HG03520 (cell line): ENCODE results near the gene TUFM.
"Not testable (repeated sequence)": the region's sequence is repeated elsewhere in the genome, so short reads cannot be mapped to it uniquely, and the experiment has no call there.

Source experiments
- ATAC-seq: cut with Tn5 transposase; IDR thresholded peaks from one replicate; pipeline ENCODE4 v1.9.1; 2021; ENCODE audit warnings: mild to moderate bottlenecking, moderate library complexity; ENCODE audit not compliant: unreplicated experiment

The TUFM gene

DNA sequence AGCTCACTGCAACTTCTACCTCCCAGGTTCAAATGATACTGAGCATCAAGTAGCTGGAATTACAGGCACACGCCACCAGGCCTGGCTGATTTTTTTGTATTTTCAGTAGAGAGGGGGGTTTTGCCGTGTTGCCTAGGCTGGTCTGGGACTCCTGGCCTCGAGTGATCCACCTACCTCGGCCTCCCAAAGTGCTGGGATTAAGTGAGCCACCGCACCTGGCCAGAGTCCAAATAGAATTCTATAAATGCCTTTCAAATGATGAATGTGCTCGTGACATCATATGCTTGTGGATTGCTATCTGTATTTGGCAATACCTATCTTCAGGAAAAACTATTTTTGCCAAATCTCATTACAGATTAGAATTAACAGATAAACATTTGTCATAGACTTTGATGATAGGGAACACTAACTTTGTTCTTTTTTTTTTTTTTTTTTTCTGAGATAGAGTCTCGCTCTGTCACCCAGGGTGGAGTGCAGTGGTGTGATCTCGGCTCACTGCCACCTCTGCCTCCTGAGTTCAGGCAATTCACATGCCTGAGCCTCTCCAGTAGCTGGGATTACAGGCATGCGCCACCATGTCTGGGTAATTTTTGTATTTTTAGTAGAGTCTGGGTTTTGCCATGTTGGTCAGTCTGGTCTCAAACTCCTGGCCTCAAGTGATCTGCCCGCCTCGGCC lies 38.6 kb downstream of the TUFM start:
- ATAC-seq, result not testable (repeated sequence)

DNA sequence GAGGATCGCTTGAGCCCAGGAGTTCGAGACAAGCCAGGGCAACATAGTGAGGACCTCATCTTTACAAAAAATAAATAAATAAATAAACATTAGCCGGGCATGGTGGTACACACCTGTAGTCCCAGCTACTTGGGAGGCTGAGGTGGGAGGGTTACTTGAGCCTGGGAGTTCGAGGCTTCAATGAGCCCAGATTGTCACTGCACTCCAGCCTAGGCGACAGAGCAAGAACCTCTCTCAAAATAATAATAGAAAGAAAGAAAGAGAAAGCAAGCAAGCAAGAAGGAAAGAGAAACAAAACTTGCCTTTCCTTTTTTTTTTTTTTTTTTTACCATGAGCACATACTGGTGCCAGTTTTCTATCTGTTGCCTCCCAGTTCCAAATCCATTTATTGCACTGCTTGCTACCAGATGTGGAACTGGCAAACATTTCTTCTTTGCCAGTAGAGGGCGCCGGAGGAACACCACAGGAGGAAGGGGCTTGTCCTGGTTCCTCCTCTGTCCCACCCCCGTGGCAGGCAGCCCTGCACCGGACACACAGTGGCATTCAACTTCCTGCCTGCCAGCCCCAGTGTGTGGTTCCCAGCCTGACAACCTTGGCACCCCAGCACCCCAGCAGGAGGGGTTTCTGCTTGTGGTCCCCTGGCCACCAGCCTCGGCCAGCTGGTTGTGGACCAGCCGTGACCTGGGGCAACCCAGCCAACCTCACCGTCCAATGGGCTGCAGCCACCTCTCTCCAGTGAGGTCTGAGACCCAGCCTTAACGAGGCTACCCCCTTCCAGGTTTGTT lies 43.7 kb downstream of the TUFM start:
- not testable (repeated sequence) for ATAC-seq
